A549 (cell line): ENCODE measurements around the gene NBPF1. TPM values are rescaled to one million over a fixed set of nuclear protein-coding genes. Genes with fewer than 3 reads are reported as not detected.
"Not testable (repeated sequence)": the region's sequence is repeated elsewhere in the genome, so short reads cannot be mapped to it uniquely, and the experiment has no call there.

ENCODE experiments used
- ATAC-seq, 2 experiments: fragments of 200-7000 bp in 1 of 2; fragments of >200 bp in 1 of 2; cut with Nextera tagmentation in 1 of 2; cut with Tn5 transposase in 1 of 2; 3 replicates each; pipeline versions ENCODE4 v1.8.0 to v1.9.1; 2018 to 2020; ENCODE audit warnings: mild to moderate bottlenecking in 1 of 2, moderate library complexity in 1 of 2
- CTCF ChIA-PET: fragments of 300-600 bp; sonication (Branson Sonifier 250); formaldehyde crosslinking; extraction: SDS; loops from one replicate; lab custom pipeline; 2021; ENCODE audit warnings: antibody characterized with exemption, inconsistent platforms; lab: Yijun Ruan, JAX
- POLR2A ChIA-PET: fragments of 350-600 bp; formaldehyde crosslinking; extraction: SDS; loops from one replicate; lab custom pipeline; 2021; ENCODE audit warnings: antibody characterized with exemption, inconsistent platforms; lab: Yijun Ruan, JAX
- DNase-seq, 2 experiments: peaks; one replicate each; pipeline versions ENCODE4 v3.0.0 to v3.0.0-alpha.2; 2011 to 2016; ENCODE audit warnings: low read depth in 1 of 2, low spot score in 1 of 2
- FAIRE-seq: peaks from 2 replicates; lab custom pipeline; 2011; peaks lifted over from hg19 to GRCh38; lab: Jason Lieb, UNC
- H3K27ac ChIP-seq, 2 experiments: fragments of >200 bp; sonication (Bioruptor Twin); formaldehyde crosslinking; 3 replicates each; pipeline ENCODE4 v1.5.1; 2016 to 2017
- H3K4me1 ChIP-seq: fragments of >200 bp; sonication (Bioruptor Twin); formaldehyde crosslinking; 3 replicates; pipeline ENCODE4 v1.6.1; 2016
- H3K4me2 ChIP-seq: fragments of >200 bp; sonication (Bioruptor Twin); formaldehyde crosslinking; 3 replicates; pipeline ENCODE4 v1.6.1; 2016
- H3K4me3 ChIP-seq: fragments of >200 bp; sonication (Bioruptor Twin); formaldehyde crosslinking; 3 replicates; pipeline ENCODE4 v1.5.1; 2016
- H3K9me3 ChIP-seq: fragments of >200 bp; sonication (Bioruptor Twin); formaldehyde crosslinking; 3 replicates; pipeline ENCODE4 v1.6.1; 2016
- JUNB ChIP-seq: fragments of >200 bp; sonication (Bioruptor Twin); formaldehyde crosslinking; IDR thresholded peaks from 2 replicates; pipeline ENCODE4 v1.6.1; 2016
- KDM1A ChIP-seq: fragments of 200-600 bp; sonication (generic); IDR thresholded peaks from 2 replicates; pipeline ENCODE4 v1.6.1; 2016; ENCODE audit warnings: low read depth, mild to moderate bottlenecking
- WGBS: methylation state at CpG from one replicate; pipeline ENCODE4 v1.1.6; 2017; ENCODE audit errors: missing lambda C conversion rate; 5-methylcytosine and 5-hydroxymethylcytosine counted together
- polyA plus RNA-seq, 4 experiments: library from polyadenylated mRNA; depleted of rRNA in 3 of 4; stranded (reverse); fragments of >200 nt; fragmentation: RNase III in 1 of 4; extraction: RNeasy Plus Mini Kit Qiagen cat#74134 plus additional on column Dnase treatment in 1 of 4; gene quantifications; 2 replicates in 3 of 4; 3 replicates in 1 of 4; pipeline ENCODE4 v1.2.3, GENCODE V29; 2011 to 2017
- TF ChIP-seq, protein P1 (sequence below): fragments of 200-600 bp; sonication (generic); IDR thresholded peaks from 2 replicates; pipeline ENCODE4 v1.6.1; 2016; ENCODE audit warnings: antibody characterized with exemption, mild to moderate bottlenecking, moderate library complexity

NBPF1 gene
- polyA plus RNA-seq, 2 of the 4 experiments (the other 2 are of a cell fraction) = 23.9 to 36.8 TPM

DNA sequence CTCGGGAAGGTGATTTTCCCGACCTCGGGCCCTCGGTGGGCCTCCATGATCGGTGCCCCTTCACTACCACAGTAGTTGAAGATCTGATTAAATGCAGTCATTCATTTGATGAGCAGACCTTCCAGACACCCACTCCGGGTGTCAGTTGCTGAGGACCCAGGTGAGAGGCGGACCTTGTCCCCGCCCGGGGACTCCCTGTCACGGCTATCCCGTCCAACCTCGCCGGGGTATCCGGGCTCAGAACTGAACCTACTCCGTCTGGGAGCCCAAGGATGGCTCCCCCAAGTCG is 30.8 kb upstream of the NBPF1 start:
- peaks cover 17% of the 10 kb centered on the region for H3K4me1 ChIP-seq
- WGBS = 2% methylated on average over 16 of the region's 16 CpGs
- H3K4me2 ChIP-seq = peak overlapping the region; percentile 79
- peak overlapping the region; percentile 84 to 86 for H3K27ac ChIP-seq
- ATAC-seq (peak; percentile 38 to 67; a peak in 5 of 6 replicates), FAIRE-seq (no peak), DNase-seq (no peak)
- POLR2A ChIA-PET = interaction anchor here (1.2 to 1.3 kb wide), 2 partner anchors 23 to 308 kb away, joined by 4 to 5 read pairs; no protein-coding TSS in a partner anchor
- CTCF ChIA-PET = interaction anchor here (1.2 to 2.3 kb wide), 6 partner anchors 13 to 83 kb away, joined by 3 to 13 read pairs (median 4); no protein-coding TSS in a partner anchor
- H3K4me3 ChIP-seq = peak overlapping the region; percentile 64
- TF ChIP-seq JUNB (no peak), KDM1A (peak; percentile 49; the same call in 1 of the 2 replicates)
- H3K9me3 ChIP-seq = no peaks in the 10 kb centered on the region

DNA sequence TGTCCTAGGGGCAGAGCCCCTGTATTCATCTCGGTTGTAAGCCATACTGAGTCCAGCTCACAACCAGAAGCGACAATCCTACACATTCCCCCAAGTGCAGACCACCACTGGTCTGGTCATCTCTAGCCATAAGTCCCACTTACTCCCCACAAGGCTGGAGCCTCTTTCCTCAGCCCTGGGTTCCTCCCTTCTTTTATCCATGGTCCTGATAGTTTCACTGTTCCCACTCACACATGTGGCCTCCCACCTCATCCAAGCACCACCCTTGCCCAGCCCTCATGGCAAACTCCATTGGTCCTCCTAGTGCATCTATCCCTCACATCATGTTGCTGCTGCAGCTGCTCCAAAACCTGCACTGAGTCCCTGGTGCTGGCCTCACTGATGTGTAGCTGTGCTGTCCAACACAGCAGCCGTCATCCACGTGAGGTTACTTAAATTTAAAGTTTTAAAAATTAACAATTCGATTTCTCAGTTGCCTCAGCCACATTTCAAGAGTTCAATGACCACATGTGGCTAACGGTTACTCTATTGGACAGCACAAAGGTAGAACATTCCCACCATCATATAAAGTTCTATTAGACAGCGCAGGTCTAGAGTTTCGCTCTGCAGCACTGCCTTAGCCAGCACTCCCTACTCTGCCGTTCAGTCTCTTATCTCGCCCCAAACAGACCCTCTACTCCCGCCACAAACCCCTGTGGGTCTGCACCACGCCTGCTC is 30.3 kb upstream of the NBPF1 start:
- FAIRE-seq, H3K9me3 ChIP-seq, DNase-seq: not testable (repeated sequence)
- H3K4me1 ChIP-seq = peaks cover 17% of the 10 kb centered on the region
- H3K4me2 ChIP-seq = peak overlapping the region; percentile 79
- TF ChIP-seq, protein P1, sequence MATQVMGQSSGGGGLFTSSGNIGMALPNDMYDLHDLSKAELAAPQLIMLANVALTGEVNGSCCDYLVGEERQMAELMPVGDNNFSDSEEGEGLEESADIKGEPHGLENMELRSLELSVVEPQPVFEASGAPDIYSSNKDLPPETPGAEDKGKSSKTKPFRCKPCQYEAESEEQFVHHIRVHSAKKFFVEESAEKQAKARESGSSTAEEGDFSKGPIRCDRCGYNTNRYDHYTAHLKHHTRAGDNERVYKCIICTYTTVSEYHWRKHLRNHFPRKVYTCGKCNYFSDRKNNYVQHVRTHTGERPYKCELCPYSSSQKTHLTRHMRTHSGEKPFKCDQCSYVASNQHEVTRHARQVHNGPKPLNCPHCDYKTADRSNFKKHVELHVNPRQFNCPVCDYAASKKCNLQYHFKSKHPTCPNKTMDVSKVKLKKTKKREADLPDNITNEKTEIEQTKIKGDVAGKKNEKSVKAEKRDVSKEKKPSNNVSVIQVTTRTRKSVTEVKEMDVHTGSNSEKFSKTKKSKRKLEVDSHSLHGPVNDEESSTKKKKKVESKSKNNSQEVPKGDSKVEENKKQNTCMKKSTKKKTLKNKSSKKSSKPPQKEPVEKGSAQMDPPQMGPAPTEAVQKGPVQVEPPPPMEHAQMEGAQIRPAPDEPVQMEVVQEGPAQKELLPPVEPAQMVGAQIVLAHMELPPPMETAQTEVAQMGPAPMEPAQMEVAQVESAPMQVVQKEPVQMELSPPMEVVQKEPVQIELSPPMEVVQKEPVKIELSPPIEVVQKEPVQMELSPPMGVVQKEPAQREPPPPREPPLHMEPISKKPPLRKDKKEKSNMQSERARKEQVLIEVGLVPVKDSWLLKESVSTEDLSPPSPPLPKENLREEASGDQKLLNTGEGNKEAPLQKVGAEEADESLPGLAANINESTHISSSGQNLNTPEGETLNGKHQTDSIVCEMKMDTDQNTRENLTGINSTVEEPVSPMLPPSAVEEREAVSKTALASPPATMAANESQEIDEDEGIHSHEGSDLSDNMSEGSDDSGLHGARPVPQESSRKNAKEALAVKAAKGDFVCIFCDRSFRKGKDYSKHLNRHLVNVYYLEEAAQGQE = peak; percentile 30; the same call in 1 of the 2 replicates
- TF ChIP-seq, all 56 proteins: peak for 1; not testable (repeated sequence) for 55
- 10% methylated on average over 12 of the region's 12 CpGs for WGBS
- POLR2A ChIA-PET = interaction anchor here (1.2 to 1.3 kb wide), 2 partner anchors 23 to 308 kb away, joined by 4 to 5 read pairs; no protein-coding TSS in a partner anchor
- Histone ChIP-seq H3K4me3 (peak overlapping the region; percentile 64), H3K27ac (peak overlapping the region; percentile 84 to 86)
- CTCF ChIA-PET = interaction anchor here (1.2 to 2.3 kb wide), 6 partner anchors 12 to 84 kb away, joined by 3 to 13 read pairs (median 4); no protein-coding TSS in a partner anchor
- peak; percentile 5 to 18; a peak in 3 of 6 replicates for ATAC-seq

DNA sequence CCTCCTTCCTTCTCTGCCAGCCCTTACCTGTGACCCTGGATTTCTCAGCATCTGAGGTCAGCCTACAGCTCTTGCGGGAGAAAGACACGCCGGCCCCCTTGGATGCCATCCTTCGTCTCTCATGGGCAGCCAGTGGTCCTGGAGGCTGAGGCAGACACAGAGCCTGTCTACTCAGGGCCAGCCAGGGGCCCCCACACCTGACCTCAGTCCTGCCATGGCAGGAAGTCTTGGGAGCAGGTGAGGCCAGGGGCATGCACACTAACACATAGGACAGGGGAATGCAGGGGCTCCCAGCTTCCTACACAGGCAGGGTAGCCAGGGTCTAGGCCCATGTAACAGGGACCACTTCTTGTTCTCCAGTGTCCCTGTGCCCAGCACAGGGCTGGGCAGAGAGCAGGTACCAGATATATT is 29.6 kb upstream of the NBPF1 start:
- FAIRE-seq = not testable (repeated sequence)

DNA sequence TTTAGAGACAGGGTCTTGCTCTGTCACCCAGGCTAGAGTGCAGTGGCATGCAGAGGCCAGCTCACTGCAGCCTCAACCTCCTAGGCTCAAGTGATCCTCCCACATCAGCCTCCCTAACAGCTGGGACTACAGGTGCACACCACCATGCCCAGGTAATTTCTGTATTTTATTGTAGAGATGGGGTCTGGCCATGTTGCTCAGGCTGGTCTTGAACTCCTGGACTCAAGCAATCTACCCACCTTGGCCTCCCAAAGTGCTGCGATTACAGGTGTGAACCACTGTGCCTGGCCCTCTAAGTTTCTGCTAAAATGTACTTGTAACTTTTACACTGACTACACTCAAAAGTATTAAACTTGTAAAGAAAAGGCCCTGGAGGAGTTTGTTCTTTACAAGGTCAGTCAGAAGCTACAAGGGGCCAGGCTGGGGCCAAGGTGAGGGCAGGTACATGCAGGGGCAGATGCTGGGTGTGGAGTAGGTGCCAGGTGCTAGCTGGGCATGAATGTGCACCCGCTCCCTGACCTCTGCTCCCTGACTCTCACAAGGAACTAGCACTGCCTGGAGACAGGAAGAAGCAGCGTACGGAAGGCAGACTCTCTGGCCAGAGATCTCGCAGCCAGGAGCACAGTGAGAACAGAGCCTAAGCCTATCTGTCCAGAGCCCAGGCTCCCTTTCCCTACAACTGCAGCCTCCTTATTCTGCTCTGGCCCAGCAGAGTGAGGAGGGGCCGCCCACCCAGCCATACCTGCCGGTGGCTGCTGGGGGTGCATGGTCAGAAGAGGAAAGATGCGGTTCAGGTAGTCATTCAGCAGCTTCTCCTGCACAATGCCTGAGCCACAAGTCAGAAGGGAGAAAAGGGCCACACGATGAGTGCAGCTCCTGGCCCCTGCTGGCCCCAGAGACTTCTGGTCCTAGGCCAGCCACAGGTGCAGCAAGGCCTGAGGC is 28.9 kb upstream of the NBPF1 start:
- FAIRE-seq, H3K4me3 ChIP-seq, ATAC-seq, DNase-seq, CTCF ChIA-PET, POLR2A ChIA-PET, H3K9me3 ChIP-seq, H3K27ac ChIP-seq: not testable (repeated sequence)
- peak overlapping the region; percentile 79; the same call in 2 of the 3 replicates for H3K4me2 ChIP-seq
- peaks cover 17% of the 10 kb centered on the region for H3K4me1 ChIP-seq
- WGBS = 73% methylated on average over 8 of the region's 9 CpGs

More for the DNA sequence above, 29.6 kb upstream of the NBPF1 start:
- Histone ChIP-seq H3K4me1 (peaks cover 17% of the 10 kb centered on the region), H3K4me2 (peak overlapping the region; percentile 79), H3K4me3 (peak overlapping the region; percentile 64; the same call in 1 of the 3 replicates)
- 91% methylated on average over 4 of the region's 4 CpGs for WGBS
- CTCF ChIA-PET = interaction anchor here (1.3 kb wide), 1 partner anchor 26 kb away, joined by 3 read pairs; no protein-coding TSS in a partner anchor
- H3K27ac ChIP-seq, POLR2A ChIA-PET, H3K9me3 ChIP-seq, ATAC-seq, DNase-seq: not testable (repeated sequence)

DNA sequence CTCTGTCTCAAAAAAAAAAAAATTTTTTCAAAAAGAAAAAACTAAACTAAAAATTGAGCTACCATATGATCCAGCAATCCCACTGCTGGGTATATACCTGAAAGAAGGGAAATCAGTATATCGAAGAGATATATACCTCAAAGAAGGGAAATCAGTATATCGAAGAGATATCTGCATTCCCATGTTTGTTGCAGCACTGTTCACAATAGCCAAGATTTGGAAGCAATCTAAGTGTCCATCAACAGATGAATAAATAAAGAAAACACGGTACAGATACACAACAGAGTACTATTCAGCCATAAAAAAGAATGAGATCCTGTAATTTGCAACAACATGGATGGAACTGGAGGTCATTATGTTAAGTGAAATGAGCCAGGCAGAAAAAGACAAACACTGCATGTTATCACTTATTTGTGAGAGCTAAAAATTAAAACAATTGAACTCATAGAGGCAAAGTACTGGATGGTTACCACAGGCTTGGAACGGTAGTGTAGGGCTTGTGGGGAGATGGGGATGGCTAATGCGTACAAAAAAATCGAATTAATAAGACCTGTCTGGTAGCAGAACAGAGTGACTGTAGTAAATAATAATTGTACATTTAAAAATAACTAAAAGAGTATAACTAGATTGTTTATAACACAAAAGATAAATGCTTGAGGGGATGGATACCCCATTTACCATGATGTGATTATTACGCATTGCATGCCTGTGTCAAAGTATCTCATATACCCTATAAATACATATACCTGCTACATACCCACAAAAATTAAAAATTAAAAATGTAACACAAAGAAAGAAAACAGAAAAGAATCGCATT is 28.0 kb upstream of the NBPF1 start:
- H3K9me3 ChIP-seq, DNase-seq, ATAC-seq, H3K27ac ChIP-seq, POLR2A ChIA-PET, FAIRE-seq, H3K4me3 ChIP-seq, H3K4me2 ChIP-seq: not testable (repeated sequence)
- H3K4me1 ChIP-seq = peaks cover 17% of the 10 kb centered on the region
- WGBS = 88% methylated on average over 8 of the region's 8 CpGs
- CTCF ChIA-PET = interaction anchor here (0.7 to 1.1 kb wide), 3 partner anchors 9 to 311 kb away, joined by 3 to 4 read pairs (median 3); no protein-coding TSS in a partner anchor

DNA sequence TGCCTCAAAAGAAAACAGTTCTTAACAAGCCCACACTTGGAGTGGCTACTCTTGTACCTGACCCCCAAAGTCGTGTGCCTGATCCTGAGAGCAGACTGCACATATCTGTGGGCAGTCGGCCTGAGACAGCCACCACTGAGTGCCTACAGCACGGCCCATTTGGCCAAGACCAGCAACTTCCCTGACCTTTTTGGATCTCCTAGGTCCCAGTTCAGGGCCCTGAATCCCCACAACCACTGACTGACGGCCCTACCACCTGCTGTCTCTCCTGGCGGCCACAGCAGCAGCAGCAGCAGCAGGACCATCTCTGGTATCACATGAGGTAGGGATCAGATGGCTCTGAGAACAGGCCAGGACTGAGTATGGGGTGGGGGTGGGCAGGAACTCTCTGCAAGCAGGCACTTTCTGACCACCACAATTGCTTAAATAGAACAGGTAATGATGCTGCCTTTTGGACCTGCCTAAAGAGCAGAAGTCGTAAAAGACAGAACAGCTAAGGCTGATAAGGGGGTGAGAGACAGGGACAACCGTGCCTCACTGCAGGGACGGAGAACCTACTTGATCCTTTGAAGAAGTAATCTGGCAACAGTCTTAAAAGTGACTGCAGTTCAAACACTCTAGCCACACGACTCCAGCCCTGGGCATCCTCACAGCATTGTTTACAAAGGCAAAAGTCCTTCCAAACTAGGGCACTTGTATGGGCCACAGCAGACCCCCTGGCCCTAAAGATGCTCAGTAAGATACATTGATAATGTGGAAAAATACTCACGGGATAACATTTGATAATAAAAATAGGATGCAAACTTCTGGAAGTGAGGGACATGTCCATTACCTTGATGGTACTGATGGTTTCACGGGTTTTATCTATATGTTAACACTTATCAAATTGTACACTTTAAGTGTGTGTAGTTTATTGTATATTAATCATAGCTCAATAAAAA is 26.0 kb upstream of the NBPF1 start:
- H3K4me3 ChIP-seq, DNase-seq, FAIRE-seq, H3K4me1 ChIP-seq, ATAC-seq, H3K27ac ChIP-seq, POLR2A ChIA-PET, H3K4me2 ChIP-seq, H3K9me3 ChIP-seq: not testable (repeated sequence)
- CTCF ChIA-PET = interaction anchor here (0.6 kb wide), 1 partner anchor 57 kb away, joined by 3 read pairs; no protein-coding TSS in a partner anchor
- 76% methylated on average over 11 of the region's 11 CpGs for WGBS
